ENCODE measurements around the gene RASA3. TPM values are rescaled to one million over a fixed set of nuclear protein-coding genes. Genes with fewer than 3 reads are reported as not detected.

Gene RASA3
- total and polyA plus RNA-seq, 2 of the 8 experiments (the other 6 are each of a cell fraction or from before 2014, with no cell fraction given): 7.5 to 21.9 TPM

GRCh38 chr13:113981611-113982295 is 150.7 kb downstream of the RASA3 start:
- Histone ChIP-seq H3K23me2 (ENCODE audit: low read depth, low read length) (peaks cover 1% of the 10 kb centered on the region; the same call in 1 of the 2 replicates), H2AFZ (ENCODE audit: low read length) (no peak overlapping the region), H3K27me3 (replicated peaks in 1 of 4; ENCODE audit: control insufficient read depth in 3 of 4, extremely low read depth in 1 of 4, insufficient read depth in 3 of 4, low read length in 3 of 4) (no peaks in the 10 kb centered on the region), H3K36me3 (ENCODE audit: control insufficient read depth in 2 of 4, insufficient read depth in 4 of 4, low read length in 3 of 4) (0 out of 8 replicates have a peak, but pooled peaks cover 0 to 3% (median 0%) of the 10 kb centered on the region in 4 experiments), H3K79me1 (ENCODE audit: low read depth, low read length) (no peaks in the 10 kb centered on the region), H2BK5ac (ENCODE audit: low read depth, low read length) (no peak overlapping the region; the same call in 1 of the 2 replicates), H3K27ac (ENCODE audit: low read depth, low read length) (no peak overlapping the region), H4K20me1 (replicated peaks in 1 of 2; ENCODE audit: control insufficient read depth in 1 of 2, insufficient read depth in 2 of 2, low read length in 2 of 2) (peaks cover 0 to 7% of the 10 kb centered on the region in 2 experiments), H3K4ac (replicated peaks; ENCODE audit: insufficient read length, low read depth, low read length) (no peak overlapping the region), H2BK12ac (ENCODE audit: low read depth, low read length) (no peak overlapping the region), H3K9ac (replicated peaks in 1 of 4; ENCODE audit: extremely low read depth in 1 of 4, low read depth in 3 of 4, low read length in 3 of 4) (no peak overlapping the region), H2BK15ac (ENCODE audit: low read length) (no peak overlapping the region), H2AK5ac (ENCODE audit: low read depth, low read length) (no peak overlapping the region), H3K56ac (replicated peaks; ENCODE audit: insufficient read length, low read depth, low read length) (no peak overlapping the region), H3K79me2 (ENCODE audit: control insufficient read depth in 1 of 2, insufficient read depth in 2 of 2, low read length in 2 of 2) (no peaks in the 10 kb centered on the region), H2BK120ac (replicated peaks; ENCODE audit: low read depth, low read length) (no peak overlapping the region), H3K4me1 (replicated peaks in 1 of 4; ENCODE audit: control insufficient read depth in 3 of 4, insufficient read depth in 4 of 4, low read length in 3 of 4) (peaks cover 0 to 4% (median 0%) of the 10 kb centered on the region in 4 experiments; a peak in 2 of 7 replicates), H4K8ac (ENCODE audit: extremely low read depth, insufficient read depth, low read length) (no peak overlapping the region), H3K23ac (ENCODE audit: insufficient read length) (no peak overlapping the region), H2BK20ac (ENCODE audit: low read length) (no peak overlapping the region), H3K4me3 (ENCODE audit: extremely low read depth in 1 of 4, insufficient read depth in 2 of 4, low read depth in 3 of 4, low read length in 4 of 4) (no peak overlapping the region), H4K91ac (replicated peaks; ENCODE audit: insufficient read length, low read length) (no peak overlapping the region), H3K18ac (ENCODE audit: extremely low read depth, low read length) (no peak overlapping the region), H3K14ac (ENCODE audit: insufficient read length) (no peak overlapping the region), H3K9me3 (ENCODE audit: insufficient read depth in 2 of 2, low read depth in 1 of 2, low read length in 1 of 2) (no peaks in the 10 kb centered on the region), H4K5ac (ENCODE audit: insufficient read length, low read depth, low read length) (no peak overlapping the region), H3K4me2 (ENCODE audit: insufficient read depth in 1 of 2, low read depth in 2 of 2, low read length in 2 of 2) (no peak overlapping the region)
- 90% methylated on average over 23 of the region's 28 CpGs; no CpG with 5 or more reads in 1 of the 2 experiments for WGBS, 2 experiments (ENCODE audit: extremely low coverage in 1 of 2, insufficient coverage in 1 of 2, insufficient read length in 1 of 2, insufficient replicate concordance in 2 of 2, low coverage in 1 of 2, low lambda C conversion rate in 2 of 2, missing lambda C conversion rate in 1 of 2)
- CTCF ChIA-PET (ENCODE audit: partially characterized antibody): interaction anchor here (0.6 to 2.0 kb wide), 5 partner anchors 11 to 179 kb away, joined by 3 to 7 read pairs (median 4); no protein-coding TSS in a partner anchor
- no peak for TF ChIP-seq POLR2A (IDR thresholded peaks at IDR 0.05; ENCODE audit: control extremely low read depth in 1 of 2, low read depth in 2 of 2, low read length in 2 of 2)
- POLR2A ChIA-PET (ENCODE audit: partially characterized antibody): interaction anchor here (1.2 to 1.9 kb wide), 2 partner anchors 11 kb away, joined by 3 to 5 read pairs; no protein-coding TSS in a partner anchor
- DNase-seq (ENCODE audit: low read depth in 1 of 2, low spot score in 2 of 2) (no peak), FAIRE-seq (no peak)
